Measurements from ENCODE around the gene ZNF624. TPM values are rescaled to one million over a fixed set of nuclear protein-coding genes. Genes with fewer than 3 reads are reported as not detected.
A peak's percentile ranks its signal among the peaks of the same experiment; 100 is the strongest.

ZNF624 gene
- total RNA-seq, 6 donors from 2014 or later: 1.4 to 6.0 (median 3.7) TPM

- Histone ChIP-seq H3K27me3 (no peaks in the 10 kb centered on the region), H3K9me3 (peaks cover 69 to 94% (median 85%) of the 10 kb centered on the region in 4 donors), H3K27ac (no peak overlapping the region), H3K36me3 (peaks cover 7 to 39% (median 22%) of the 10 kb centered on the region in 4 donors), H3K4me3 (no peak overlapping the region), H3K4me1 (no peaks in the 10 kb centered on the region)
- DNase-seq: no peak
- no peak for ATAC-seq (ENCODE audit: low FRiP score in 2 of 2)
- TF ChIP-seq, protein P1, sequence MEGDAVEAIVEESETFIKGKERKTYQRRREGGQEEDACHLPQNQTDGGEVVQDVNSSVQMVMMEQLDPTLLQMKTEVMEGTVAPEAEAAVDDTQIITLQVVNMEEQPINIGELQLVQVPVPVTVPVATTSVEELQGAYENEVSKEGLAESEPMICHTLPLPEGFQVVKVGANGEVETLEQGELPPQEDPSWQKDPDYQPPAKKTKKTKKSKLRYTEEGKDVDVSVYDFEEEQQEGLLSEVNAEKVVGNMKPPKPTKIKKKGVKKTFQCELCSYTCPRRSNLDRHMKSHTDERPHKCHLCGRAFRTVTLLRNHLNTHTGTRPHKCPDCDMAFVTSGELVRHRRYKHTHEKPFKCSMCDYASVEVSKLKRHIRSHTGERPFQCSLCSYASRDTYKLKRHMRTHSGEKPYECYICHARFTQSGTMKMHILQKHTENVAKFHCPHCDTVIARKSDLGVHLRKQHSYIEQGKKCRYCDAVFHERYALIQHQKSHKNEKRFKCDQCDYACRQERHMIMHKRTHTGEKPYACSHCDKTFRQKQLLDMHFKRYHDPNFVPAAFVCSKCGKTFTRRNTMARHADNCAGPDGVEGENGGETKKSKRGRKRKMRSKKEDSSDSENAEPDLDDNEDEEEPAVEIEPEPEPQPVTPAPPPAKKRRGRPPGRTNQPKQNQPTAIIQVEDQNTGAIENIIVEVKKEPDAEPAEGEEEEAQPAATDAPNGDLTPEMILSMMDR (IDR thresholded peaks at IDR 0.05): no peak
- TF ChIP-seq POLR2A (IDR thresholded peaks at IDR 0.05): no peak
- no peak for TF ChIP-seq POLR2AphosphoS5 (IDR thresholded peaks at IDR 0.05)
- TF ChIP-seq EP300 (IDR thresholded peaks at IDR 0.05): no peak
- WGBS, 2 donors: 98 to 99% methylated on average over 5 of the region's 5 CpGs
Measured at GRCh38 chr17:16622540-16623277, 30.9 kb downstream of the ZNF624 start.

DNA sequence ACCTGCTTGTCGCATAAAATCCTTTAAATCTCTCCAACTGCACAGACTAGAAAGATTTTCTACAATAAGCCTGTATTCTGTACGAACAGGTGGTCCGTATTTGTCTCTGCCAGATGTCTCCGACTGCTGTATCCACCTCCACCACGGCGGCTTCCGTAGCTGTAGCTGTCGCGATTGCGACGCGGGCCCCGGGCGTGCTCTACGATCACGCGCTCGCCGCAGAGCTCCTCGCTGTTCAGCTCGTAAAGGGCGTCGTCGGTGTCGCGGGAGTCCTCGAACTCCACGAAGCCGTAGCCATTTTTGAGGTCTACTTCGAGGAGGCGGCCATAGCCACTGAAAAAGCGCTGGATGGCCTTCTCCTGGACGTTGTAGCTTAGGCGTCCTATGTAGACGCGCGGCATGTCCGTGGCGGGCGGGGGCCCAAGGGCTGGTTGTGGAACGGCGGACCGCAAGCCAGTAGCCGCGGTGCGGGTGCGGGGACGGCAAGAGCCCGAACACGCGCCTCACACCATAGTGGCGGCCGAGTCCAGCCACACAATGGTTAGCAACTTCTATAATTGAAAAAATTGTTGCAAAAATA, 36.1 kb downstream of the ZNF624 start:
- 94 to 95% methylated on average over 48 to 53 of the region's 53 CpGs for WGBS, 2 donors
- H3K27me3 ChIP-seq: no peaks in the 10 kb centered on the region
- no peak overlapping the region for H3K4me3 ChIP-seq
- no peak overlapping the region for H3K27ac ChIP-seq
- TF ChIP-seq POLR2A (IDR thresholded peaks at IDR 0.05) (no peak), EP300 (IDR thresholded peaks at IDR 0.05) (no peak)
- TF ChIP-seq, protein P1 (IDR thresholded peaks at IDR 0.05): no peak
- ATAC-seq (ENCODE audit: low FRiP score in 2 of 2) (no peak), DNase-seq (peak in 1 of 2 donors; percentile 70)
- H3K36me3 ChIP-seq: no peaks in the 10 kb centered on the region
- H3K4me1 ChIP-seq: no peaks in the 10 kb centered on the region
- H3K9me3 ChIP-seq: peaks cover 52 to 76% (median 62%) of the 10 kb centered on the region in 4 donors

GRCh38 chr17:16599537-16599936, 54.1 kb downstream of the ZNF624 start:
- no peak for ATAC-seq (ENCODE audit: low FRiP score in 2 of 2)
- no peak for TF ChIP-seq POLR2AphosphoS5 (IDR thresholded peaks at IDR 0.05)
- TF ChIP-seq EP300 (IDR thresholded peaks at IDR 0.05): no peak
- TF ChIP-seq, protein P1 (IDR thresholded peaks at IDR 0.05): no peak
- TF ChIP-seq POLR2A (IDR thresholded peaks at IDR 0.05): no peak
- H3K9me3 ChIP-seq: no peaks in the 10 kb centered on the region

DNA sequence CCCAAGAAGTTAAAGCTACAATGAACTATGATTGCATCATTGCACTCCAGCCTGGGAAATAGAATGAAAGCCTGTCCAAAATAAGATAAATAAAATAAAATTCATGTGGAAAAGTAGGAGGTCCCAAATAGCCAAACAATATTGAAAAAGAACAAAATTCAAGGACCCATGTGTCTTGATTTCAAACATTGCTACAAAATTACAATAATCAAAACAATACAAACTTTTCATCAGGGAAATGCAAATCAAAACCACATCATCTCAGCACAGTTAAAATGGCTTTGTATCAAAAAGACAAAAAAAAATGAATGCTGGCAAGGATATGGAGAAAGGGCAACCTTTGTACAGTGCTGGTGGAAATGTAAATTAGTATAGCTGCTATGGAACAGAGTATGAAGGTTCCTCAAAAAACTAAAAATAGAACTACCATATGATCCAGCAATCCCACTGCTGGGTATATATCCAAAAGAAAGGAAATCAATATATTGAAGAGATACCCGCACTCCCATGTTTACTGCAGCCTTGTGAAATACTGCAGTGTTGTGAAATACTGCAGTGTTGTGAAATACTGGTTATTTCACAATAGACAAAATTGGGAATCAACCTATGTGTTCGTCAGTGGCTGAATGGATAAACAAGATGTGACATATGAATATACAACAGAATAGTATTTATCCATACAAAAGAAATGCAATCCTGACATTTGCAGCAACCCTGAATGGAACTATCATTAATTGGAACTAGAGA, 60.1 kb downstream of the ZNF624 start:
- H3K27me3 ChIP-seq: no peaks in the 10 kb centered on the region
- TF ChIP-seq EP300 (IDR thresholded peaks at IDR 0.05): peak in 2 of 4 donors; percentile 1 to 59
- TF ChIP-seq POLR2AphosphoS5 (IDR thresholded peaks at IDR 0.05): peak in 1 of 2 donors; percentile 54
- TF ChIP-seq POLR2A (IDR thresholded peaks at IDR 0.05): no peak
- no peaks in the 10 kb centered on the region for H3K36me3 ChIP-seq
- ATAC-seq (ENCODE audit: low FRiP score in 2 of 2) (no peak), DNase-seq (no peak)
- 26 to 43% methylated on average over 2 of the region's 2 CpGs for WGBS, 2 donors
- no peak overlapping the region for H3K27ac ChIP-seq
- no peak overlapping the region for H3K4me3 ChIP-seq
- peaks cover 3 to 9% (median 5%) of the 10 kb centered on the region in 4 donors for H3K4me1 ChIP-seq
- H3K9me3 ChIP-seq: no peaks in the 10 kb centered on the region

More at GRCh38 chr17:16599537-16599936, 54.1 kb downstream of the ZNF624 start:
- Histone ChIP-seq H3K36me3 (no peaks in the 10 kb centered on the region), H3K4me1 (no peaks in the 10 kb centered on the region), H3K27ac (no peak overlapping the region), H3K4me3 (no peak overlapping the region), H3K27me3 (no peaks in the 10 kb centered on the region)
- WGBS, 2 donors: 76 to 82% methylated on average over 5 of the region's 5 CpGs
- no peak for DNase-seq

All from upper lobe of left lung (tissue), 6 donors.